IMR-90 (cell line): ENCODE measurements around the gene LRRC58.

Experiments
- CEBPB ChIP-seq: IDR thresholded peaks from 2 replicates; pipeline ENCODE4 v1.6.1; 2012; ENCODE audit warnings: low read depth, low read length, improper control_type of control experiment
- POLR2A ChIP-seq: IDR thresholded peaks from 2 replicates; pipeline ENCODE4 v1.6.1; 2012; ENCODE audit warnings: mild to moderate bottlenecking, low read depth, low read length
- TF ChIP-seq, protein P1 (sequence below): conservative IDR thresholded peaks from 2 replicates; pipeline ENCODE4 v1.5.1; 2012; ENCODE audit warnings: mild to moderate bottlenecking, low read depth, low read length, improper control_type of control experiment

DNA sequence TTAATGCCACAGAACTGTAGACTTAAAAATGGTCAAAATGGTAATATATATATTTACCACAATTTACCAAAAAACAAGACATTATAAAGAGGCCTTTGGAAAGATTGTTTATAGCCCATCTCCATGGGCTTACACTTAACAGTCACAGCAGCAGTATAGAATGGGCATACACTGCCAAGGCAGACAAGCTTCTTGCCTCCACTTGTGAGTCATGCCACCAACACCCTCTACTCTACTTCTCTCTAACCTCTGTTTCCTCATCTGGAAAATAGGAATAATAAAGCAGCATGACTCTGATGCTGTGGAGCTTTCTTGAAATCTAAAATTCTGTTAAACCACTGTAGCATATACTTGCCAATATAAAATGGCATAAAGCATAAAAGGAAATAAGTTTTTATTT is 49.8 kb downstream of the LRRC58 start:
- TF ChIP-seq CEBPB (no peak), POLR2A (no peak)
- TF ChIP-seq, protein P1, sequence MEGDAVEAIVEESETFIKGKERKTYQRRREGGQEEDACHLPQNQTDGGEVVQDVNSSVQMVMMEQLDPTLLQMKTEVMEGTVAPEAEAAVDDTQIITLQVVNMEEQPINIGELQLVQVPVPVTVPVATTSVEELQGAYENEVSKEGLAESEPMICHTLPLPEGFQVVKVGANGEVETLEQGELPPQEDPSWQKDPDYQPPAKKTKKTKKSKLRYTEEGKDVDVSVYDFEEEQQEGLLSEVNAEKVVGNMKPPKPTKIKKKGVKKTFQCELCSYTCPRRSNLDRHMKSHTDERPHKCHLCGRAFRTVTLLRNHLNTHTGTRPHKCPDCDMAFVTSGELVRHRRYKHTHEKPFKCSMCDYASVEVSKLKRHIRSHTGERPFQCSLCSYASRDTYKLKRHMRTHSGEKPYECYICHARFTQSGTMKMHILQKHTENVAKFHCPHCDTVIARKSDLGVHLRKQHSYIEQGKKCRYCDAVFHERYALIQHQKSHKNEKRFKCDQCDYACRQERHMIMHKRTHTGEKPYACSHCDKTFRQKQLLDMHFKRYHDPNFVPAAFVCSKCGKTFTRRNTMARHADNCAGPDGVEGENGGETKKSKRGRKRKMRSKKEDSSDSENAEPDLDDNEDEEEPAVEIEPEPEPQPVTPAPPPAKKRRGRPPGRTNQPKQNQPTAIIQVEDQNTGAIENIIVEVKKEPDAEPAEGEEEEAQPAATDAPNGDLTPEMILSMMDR: no peak
